ENCODE data around the gene PARM1.
A peak's percentile ranks its signal among the peaks of the same experiment; 100 is the strongest.

The PARM1 gene

DNA sequence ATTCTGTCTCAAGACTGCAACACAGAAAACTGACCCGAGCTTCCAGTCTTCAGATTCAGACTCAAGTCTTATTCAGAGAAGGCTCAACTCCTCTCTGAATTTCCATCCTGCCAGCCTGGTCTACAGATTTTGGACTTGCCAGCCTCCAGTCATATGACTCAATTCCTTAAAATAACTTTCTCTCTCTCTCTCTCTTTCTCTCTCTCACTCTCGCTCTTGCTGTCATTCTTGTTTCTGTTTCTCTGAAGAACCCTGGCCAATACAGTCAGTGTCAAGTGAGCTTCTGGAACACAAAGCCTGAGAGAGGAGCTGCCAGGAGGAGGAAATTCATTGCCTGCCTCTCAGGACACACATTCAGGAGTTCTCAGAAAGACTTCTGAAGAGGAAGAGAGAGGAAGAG lies 154.9 kb downstream of the PARM1 start:
- peak overlapping the region in 1 of 2 donors; percentile 1 for H3K27ac ChIP-seq
- DNase-seq (ENCODE audit: low spot score), result no peak
- TF ChIP-seq, protein P1, sequence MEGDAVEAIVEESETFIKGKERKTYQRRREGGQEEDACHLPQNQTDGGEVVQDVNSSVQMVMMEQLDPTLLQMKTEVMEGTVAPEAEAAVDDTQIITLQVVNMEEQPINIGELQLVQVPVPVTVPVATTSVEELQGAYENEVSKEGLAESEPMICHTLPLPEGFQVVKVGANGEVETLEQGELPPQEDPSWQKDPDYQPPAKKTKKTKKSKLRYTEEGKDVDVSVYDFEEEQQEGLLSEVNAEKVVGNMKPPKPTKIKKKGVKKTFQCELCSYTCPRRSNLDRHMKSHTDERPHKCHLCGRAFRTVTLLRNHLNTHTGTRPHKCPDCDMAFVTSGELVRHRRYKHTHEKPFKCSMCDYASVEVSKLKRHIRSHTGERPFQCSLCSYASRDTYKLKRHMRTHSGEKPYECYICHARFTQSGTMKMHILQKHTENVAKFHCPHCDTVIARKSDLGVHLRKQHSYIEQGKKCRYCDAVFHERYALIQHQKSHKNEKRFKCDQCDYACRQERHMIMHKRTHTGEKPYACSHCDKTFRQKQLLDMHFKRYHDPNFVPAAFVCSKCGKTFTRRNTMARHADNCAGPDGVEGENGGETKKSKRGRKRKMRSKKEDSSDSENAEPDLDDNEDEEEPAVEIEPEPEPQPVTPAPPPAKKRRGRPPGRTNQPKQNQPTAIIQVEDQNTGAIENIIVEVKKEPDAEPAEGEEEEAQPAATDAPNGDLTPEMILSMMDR (IDR thresholded peaks at IDR 0.05), result no peak

DNA sequence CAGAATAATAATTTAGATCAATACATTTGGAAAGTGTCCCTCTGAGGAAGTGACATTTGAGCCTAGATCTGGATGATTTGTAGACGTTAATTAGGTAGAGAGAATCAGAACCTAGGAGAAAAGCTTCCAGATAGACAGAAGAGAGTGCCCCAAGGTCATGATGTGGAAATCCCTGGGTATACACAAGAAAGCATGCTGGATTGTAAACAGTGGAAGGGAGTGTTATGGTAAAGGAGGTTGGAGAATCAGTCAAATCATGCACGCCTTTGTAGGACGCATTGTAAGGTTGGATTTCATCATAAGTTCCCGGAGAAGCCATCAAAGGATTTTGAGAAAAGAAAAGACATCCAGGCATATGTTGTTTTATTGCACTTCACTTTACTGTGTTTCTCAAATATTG lies 156.3 kb downstream of the PARM1 start:
- no peak for DNase-seq (ENCODE audit: low spot score)
- TF ChIP-seq, protein P1 (IDR thresholded peaks at IDR 0.05), result no peak
- Histone ChIP-seq H3K27ac (no peak overlapping the region), H3K4me3 (no peak overlapping the region)

More for the DNA sequence above, 154.9 kb downstream of the PARM1 start:
- no peak overlapping the region for H3K4me3 ChIP-seq

DNA sequence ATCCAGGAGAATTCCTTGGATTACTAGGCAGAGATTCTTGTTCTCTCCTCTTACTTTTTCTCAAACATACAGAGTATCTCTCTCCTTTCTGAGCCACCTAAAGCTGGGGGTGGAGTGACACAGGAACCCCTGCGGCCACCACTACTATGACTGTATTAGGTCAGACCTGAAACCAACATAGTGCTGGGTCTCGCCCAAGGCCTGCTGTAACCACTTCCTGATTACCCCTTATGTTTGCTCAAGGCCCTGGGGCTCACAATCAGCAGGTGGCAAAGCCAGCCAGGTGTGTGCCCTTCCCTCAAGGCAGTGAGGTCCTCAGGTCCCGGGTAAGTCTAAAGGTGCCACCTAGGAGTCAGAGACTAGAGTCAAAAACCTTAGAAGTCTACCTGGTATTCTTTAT lies 166.4 kb downstream of the PARM1 start:
- TF ChIP-seq, protein P1 (IDR thresholded peaks at IDR 0.05), result no peak
- no peak overlapping the region for H3K27ac ChIP-seq
- H3K4me3 ChIP-seq, result no peak overlapping the region
- no peak for DNase-seq (ENCODE audit: low spot score)
